ENCODE measurements around the gene FNDC8. TPM values are rescaled to one million over a fixed set of nuclear protein-coding genes. Genes with fewer than 3 reads are reported as not detected.

Gene FNDC8
- total and polyA plus RNA-seq, 2 of the 8 experiments (the other 6 are each of a cell fraction or from before 2014, with no cell fraction given): not detected

DNA sequence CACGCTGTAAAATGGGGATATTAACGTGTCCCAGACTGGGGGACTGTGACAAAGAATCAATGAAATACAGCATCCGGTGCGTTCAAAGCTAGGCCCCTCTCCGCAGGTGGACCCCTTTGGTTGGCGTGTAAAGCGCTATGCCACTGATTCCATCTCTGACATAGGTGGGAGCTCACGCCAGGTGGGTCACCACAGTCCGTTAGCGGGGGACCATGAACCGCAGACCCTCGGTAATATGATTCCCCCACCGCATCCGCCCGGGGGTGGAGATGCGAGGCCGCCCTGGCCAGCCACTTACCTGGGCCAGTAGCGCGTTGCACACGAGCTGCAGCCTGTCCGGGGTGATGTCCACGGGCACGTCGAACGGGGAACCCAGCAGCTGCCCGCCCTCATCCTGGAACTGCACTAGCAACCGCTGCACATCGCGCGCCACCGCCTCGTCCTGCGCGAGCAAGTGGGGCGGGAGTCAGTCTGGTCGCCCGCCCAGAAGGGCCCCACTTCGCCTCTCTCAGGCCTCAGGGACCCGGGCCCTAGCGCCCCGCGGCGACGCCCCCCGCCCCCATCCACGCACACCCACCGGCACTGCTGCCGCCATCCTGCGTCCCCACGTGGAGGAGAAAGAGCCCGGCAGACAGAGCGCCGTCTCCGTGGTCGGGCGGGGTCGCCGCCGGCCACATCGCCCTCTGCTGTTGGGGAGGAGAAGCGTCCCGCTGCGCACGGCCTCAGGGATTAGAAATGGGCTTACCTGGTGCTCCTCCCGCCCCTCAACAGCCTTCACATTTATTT is 20.5 kb downstream of the FNDC8 start, which contains the start of gene NLE1 (continued):
- TF ChIP-seq, protein P1, sequence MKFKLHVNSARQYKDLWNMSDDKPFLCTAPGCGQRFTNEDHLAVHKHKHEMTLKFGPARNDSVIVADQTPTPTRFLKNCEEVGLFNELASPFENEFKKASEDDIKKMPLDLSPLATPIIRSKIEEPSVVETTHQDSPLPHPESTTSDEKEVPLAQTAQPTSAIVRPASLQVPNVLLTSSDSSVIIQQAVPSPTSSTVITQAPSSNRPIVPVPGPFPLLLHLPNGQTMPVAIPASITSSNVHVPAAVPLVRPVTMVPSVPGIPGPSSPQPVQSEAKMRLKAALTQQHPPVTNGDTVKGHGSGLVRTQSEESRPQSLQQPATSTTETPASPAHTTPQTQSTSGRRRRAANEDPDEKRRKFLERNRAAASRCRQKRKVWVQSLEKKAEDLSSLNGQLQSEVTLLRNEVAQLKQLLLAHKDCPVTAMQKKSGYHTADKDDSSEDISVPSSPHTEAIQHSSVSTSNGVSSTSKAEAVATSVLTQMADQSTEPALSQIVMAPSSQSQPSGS (IDR thresholded peaks at IDR 0.05; ENCODE audit: low read length): no peak
- TF ChIP-seq, protein P2, sequence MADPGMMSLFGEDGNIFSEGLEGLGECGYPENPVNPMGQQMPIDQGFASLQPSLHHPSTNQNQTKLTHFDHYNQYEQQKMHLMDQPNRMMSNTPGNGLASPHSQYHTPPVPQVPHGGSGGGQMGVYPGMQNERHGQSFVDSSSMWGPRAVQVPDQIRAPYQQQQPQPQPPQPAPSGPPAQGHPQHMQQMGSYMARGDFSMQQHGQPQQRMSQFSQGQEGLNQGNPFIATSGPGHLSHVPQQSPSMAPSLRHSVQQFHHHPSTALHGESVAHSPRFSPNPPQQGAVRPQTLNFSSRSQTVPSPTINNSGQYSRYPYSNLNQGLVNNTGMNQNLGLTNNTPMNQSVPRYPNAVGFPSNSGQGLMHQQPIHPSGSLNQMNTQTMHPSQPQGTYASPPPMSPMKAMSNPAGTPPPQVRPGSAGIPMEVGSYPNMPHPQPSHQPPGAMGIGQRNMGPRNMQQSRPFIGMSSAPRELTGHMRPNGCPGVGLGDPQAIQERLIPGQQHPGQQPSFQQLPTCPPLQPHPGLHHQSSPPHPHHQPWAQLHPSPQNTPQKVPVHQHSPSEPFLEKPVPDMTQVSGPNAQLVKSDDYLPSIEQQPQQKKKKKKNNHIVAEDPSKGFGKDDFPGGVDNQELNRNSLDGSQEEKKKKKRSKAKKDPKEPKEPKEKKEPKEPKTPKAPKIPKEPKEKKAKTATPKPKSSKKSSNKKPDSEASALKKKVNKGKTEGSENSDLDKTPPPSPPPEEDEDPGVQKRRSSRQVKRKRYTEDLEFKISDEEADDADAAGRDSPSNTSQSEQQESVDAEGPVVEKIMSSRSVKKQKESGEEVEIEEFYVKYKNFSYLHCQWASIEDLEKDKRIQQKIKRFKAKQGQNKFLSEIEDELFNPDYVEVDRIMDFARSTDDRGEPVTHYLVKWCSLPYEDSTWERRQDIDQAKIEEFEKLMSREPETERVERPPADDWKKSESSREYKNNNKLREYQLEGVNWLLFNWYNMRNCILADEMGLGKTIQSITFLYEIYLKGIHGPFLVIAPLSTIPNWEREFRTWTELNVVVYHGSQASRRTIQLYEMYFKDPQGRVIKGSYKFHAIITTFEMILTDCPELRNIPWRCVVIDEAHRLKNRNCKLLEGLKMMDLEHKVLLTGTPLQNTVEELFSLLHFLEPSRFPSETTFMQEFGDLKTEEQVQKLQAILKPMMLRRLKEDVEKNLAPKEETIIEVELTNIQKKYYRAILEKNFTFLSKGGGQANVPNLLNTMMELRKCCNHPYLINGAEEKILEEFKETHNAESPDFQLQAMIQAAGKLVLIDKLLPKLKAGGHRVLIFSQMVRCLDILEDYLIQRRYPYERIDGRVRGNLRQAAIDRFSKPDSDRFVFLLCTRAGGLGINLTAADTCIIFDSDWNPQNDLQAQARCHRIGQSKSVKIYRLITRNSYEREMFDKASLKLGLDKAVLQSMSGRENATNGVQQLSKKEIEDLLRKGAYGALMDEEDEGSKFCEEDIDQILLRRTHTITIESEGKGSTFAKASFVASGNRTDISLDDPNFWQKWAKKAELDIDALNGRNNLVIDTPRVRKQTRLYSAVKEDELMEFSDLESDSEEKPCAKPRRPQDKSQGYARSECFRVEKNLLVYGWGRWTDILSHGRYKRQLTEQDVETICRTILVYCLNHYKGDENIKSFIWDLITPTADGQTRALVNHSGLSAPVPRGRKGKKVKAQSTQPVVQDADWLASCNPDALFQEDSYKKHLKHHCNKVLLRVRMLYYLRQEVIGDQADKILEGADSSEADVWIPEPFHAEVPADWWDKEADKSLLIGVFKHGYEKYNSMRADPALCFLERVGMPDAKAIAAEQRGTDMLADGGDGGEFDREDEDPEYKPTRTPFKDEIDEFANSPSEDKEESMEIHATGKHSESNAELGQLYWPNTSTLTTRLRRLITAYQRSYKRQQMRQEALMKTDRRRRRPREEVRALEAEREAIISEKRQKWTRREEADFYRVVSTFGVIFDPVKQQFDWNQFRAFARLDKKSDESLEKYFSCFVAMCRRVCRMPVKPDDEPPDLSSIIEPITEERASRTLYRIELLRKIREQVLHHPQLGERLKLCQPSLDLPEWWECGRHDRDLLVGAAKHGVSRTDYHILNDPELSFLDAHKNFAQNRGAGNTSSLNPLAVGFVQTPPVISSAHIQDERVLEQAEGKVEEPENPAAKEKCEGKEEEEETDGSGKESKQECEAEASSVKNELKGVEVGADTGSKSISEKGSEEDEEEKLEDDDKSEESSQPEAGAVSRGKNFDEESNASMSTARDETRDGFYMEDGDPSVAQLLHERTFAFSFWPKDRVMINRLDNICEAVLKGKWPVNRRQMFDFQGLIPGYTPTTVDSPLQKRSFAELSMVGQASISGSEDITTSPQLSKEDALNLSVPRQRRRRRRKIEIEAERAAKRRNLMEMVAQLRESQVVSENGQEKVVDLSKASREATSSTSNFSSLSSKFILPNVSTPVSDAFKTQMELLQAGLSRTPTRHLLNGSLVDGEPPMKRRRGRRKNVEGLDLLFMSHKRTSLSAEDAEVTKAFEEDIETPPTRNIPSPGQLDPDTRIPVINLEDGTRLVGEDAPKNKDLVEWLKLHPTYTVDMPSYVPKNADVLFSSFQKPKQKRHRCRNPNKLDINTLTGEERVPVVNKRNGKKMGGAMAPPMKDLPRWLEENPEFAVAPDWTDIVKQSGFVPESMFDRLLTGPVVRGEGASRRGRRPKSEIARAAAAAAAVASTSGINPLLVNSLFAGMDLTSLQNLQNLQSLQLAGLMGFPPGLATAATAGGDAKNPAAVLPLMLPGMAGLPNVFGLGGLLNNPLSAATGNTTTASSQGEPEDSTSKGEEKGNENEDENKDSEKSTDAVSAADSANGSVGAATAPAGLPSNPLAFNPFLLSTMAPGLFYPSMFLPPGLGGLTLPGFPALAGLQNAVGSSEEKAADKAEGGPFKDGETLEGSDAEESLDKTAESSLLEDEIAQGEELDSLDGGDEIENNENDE (IDR thresholded peaks at IDR 0.05; ENCODE audit: insufficient replicate concordance, low read length): no peak
- TF ChIP-seq CEBPB (IDR thresholded peaks at IDR 0.05; ENCODE audit: low read depth, low read length): no peak
- TF ChIP-seq KDM1A (IDR thresholded peaks at IDR 0.05; ENCODE audit: borderline replicate concordance, low read length): no peak
- no peak for TF ChIP-seq RNF2 (IDR thresholded peaks at IDR 0.05; ENCODE audit: borderline replicate concordance, low read depth, low read length, missing control alignments, poor library complexity, severe bottlenecking)
- TF ChIP-seq SIRT6 (IDR thresholded peaks at IDR 0.05; ENCODE audit: low read length): no peak
- TF ChIP-seq TAF7 (optimal IDR thresholded peaks at IDR 0.05; ENCODE audit: borderline replicate concordance, low read depth, low read length): peak; percentile 60
- TF ChIP-seq CHD1 (IDR thresholded peaks at IDR 0.05; ENCODE audit: low read depth, low read length): no peak
